Activated CD4-positive, alpha-beta T cell treated with anti-CD3 and anti-CD28 coated beads, Interleukin-2, amount 10 ng/mL, durations not matched to agents 7 days and 5 days (primary cell): ENCODE measurements around the gene MPC1. TPM values are rescaled to one million over a fixed set of nuclear protein-coding genes. Genes with fewer than 3 reads are reported as not detected.
"Not testable (repeated sequence)": the region's sequence is repeated elsewhere in the genome, so short reads cannot be mapped to it uniquely, and the experiment has no call there.

Source experiments
- CTCF ChIA-PET: fragments of 350-600 bp; sonication (Branson Sonifier 250); formaldehyde crosslinking; loops from one replicate; lab custom pipeline; 2021; ENCODE audit warnings: antibody characterized with exemption; lab: Charles Lee
- POLR2A ChIA-PET: fragments of 350-600 bp; sonication (Branson Sonifier 250); formaldehyde crosslinking; loops from one replicate; lab custom pipeline; 2021; ENCODE audit warnings: antibody characterized with exemption; lab: Charles Lee
- DNase-seq: peaks from one replicate; pipeline ENCODE4 v3.0.0-alpha.2; 2020
- H3K27ac Mint-ChIP-seq: one replicate; pipeline ENCODE4 v1.8.0; 2021; ENCODE audit warnings: mild to moderate bottlenecking, moderate library complexity, mixed read lengths
- H3K27me3 Mint-ChIP-seq: one replicate; pipeline ENCODE4 v1.8.0; 2021; ENCODE audit warnings: mixed read lengths
- H3K36me3 Mint-ChIP-seq: one replicate; pipeline ENCODE4 v1.8.0; 2021; ENCODE audit warnings: low read depth, mixed read lengths
- H3K4me1 Mint-ChIP-seq: one replicate; pipeline ENCODE4 v1.8.0; 2021; ENCODE audit warnings: mixed read lengths
- H3K4me3 Mint-ChIP-seq: one replicate; pipeline ENCODE4 v1.8.0; 2021; ENCODE audit warnings: mild to moderate bottlenecking, moderate library complexity, mixed read lengths
- H3K9me3 Mint-ChIP-seq: one replicate; pipeline ENCODE4 v1.8.0; 2021; ENCODE audit warnings: mixed read lengths
- total RNA-seq, 2 experiments: library from RNA; stranded (reverse); gene quantifications; one replicate each; pipeline ENCODE4 v1.2.3, GENCODE V29; 2021

Gene MPC1
- total RNA-seq, 2 experiments from 2014 or later, result 27.1 to 28.3 TPM

DNA sequence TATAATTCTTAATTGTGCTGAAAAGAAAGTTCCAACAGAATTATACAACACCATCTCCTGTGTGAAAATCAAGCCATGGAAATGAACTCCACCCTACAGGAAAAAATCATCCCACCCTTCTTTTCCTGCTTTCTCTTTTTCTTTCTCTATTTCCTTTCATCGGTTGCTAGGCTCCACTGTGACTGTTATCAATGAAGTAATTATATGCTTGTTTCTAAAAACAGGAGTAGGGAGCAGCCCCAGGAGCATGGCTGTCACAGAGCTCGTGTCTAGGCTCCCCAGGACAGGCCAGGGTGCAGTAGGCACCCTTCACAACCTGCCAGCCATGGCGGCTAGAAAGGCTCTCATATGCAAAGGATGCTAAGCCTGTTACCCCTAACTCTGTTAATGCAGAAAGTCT lies 13.0 kb downstream of the MPC1 start:
- Mint-ChIP-seq H3K27ac (no peak overlapping the region), H3K4me3 (no peak overlapping the region), H3K4me1 (peaks cover 4% of the 10 kb centered on the region), H3K27me3 (no peaks in the 10 kb centered on the region), H3K36me3 (no peaks in the 10 kb centered on the region), H3K9me3 (no peaks in the 10 kb centered on the region)
- ChIA-PET POLR2A (no interaction called here), CTCF (interaction anchor here (1.1 kb wide), 1 partner anchor 12 kb away, joined by 5 read pairs; no protein-coding TSS in a partner anchor)
- DNase-seq, result no peak

DNA sequence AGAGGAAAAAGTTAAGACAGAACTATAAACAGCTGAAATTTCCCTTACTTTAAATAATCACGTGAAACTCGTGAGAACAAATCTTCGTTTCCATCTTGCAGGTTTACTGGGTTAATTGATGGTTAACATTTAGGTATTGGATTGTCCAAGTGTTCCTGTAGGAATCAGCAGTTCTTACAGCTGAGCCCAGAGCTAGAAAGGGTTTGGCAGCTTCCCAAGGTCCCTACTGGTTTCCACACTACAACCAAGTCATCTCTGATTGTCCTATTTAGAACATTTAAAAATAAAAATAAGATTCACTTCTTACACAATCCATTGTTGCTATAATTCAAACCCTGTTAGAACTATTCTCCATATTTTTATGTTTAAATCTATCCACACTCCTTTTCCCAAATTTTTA lies 15.8 kb downstream of the MPC1 start:
- no peak for DNase-seq
- ChIA-PET CTCF (no interaction called here), POLR2A (no interaction called here)
- Mint-ChIP-seq H3K4me1 (peaks cover 4% of the 10 kb centered on the region), H3K9me3 (no peaks in the 10 kb centered on the region), H3K36me3 (no peaks in the 10 kb centered on the region), H3K4me3 (no peak overlapping the region), H3K27ac (no peak overlapping the region), H3K27me3 (no peaks in the 10 kb centered on the region)

GRCh38 chr6:166365806-166366205 lies 16.9 kb downstream of the MPC1 start:
- Mint-ChIP-seq H3K4me1 (peaks cover 4% of the 10 kb centered on the region), H3K27me3 (no peaks in the 10 kb centered on the region), H3K9me3 (no peaks in the 10 kb centered on the region), H3K4me3 (no peak overlapping the region), H3K36me3 (no peaks in the 10 kb centered on the region), H3K27ac (no peak overlapping the region)
- ChIA-PET POLR2A (no interaction called here), CTCF (no interaction called here)
- no peak for DNase-seq

- DNase-seq, result no peak
- no peaks in the 10 kb centered on the region for H3K9me3 Mint-ChIP-seq
- POLR2A ChIA-PET, result no interaction called here
- H3K4me3 Mint-ChIP-seq, result no peak overlapping the region
- no peaks in the 10 kb centered on the region for H3K36me3 Mint-ChIP-seq
- peaks cover 4% of the 10 kb centered on the region for H3K4me1 Mint-ChIP-seq
- peaks cover 1% of the 10 kb centered on the region for H3K27me3 Mint-ChIP-seq
- no peak overlapping the region for H3K27ac Mint-ChIP-seq
- CTCF ChIA-PET, result interaction anchor here (0.7 kb wide), 1 partner anchor 18 kb away, joined by 3 read pairs; no protein-coding TSS in a partner anchor
These were observed 17.5 kb downstream of the MPC1 start for GRCh38 chr6:166365221-166365620.

DNA sequence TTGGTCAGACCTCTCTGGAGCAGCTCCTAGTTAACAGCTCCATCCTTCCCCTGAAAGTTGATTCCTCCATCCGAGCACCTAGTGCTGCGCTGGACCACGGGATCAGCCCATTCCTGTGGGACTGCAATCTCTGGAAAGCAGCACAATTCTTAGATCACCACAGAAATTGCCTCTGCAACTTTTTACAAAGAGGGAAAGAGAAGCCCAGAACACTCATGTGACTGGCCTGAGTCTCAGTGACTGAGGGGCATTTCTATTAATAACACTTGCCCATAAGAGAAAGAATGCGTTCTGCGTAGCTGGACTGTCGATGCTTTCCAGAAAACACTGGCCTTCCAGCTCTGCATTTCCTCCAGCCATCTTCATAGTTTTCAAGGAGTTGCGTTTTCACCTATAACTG lies 18.3 kb downstream of the MPC1 start:
- Mint-ChIP-seq H3K4me1 (no peaks in the 10 kb centered on the region), H3K36me3 (no peaks in the 10 kb centered on the region), H3K9me3 (no peaks in the 10 kb centered on the region), H3K27ac (no peak overlapping the region), H3K4me3 (no peak overlapping the region), H3K27me3 (peaks cover 9% of the 10 kb centered on the region)
- DNase-seq, result no peak
- POLR2A ChIA-PET, result interaction anchor here (0.6 kb wide), 1 partner anchor 14 kb away, joined by 3 read pairs; no protein-coding TSS in a partner anchor
- CTCF ChIA-PET, result interaction anchor here (1.9 kb wide), 1 partner anchor 17 kb away, joined by 7 read pairs; no protein-coding TSS in a partner anchor

DNA sequence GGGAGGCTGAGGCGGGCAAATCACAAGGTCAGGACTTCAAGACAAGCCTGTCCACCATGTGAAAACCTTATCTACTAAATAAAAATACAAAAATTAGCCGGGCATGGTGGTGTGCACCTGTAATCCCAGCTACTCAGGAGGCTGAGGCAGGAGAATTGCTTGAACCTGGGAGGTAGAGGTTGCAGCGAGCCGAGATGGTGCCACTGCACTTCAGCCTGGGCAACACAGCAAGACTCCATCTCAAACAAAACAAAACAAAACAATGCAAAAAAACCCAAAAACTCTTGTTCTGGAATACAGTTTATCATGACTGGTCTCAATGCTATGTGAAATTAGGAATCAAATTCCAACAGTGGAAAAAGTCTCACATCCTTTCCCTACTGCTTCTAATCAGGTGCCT lies 20.3 kb downstream of the MPC1 start:
- CTCF ChIA-PET, result interaction anchor here (1.0 to 1.8 kb wide), 2 partner anchors 17 to 36 kb away, joined by 3 to 4 read pairs; no protein-coding TSS in a partner anchor
- H3K27ac Mint-ChIP-seq, H3K36me3 Mint-ChIP-seq, H3K9me3 Mint-ChIP-seq, DNase-seq, POLR2A ChIA-PET, H3K4me3 Mint-ChIP-seq, H3K4me1 Mint-ChIP-seq: not testable (repeated sequence)
- peaks cover 24% of the 10 kb centered on the region for H3K27me3 Mint-ChIP-seq

- no peak for DNase-seq
- H3K27ac Mint-ChIP-seq, result no peak overlapping the region
- CTCF ChIA-PET, result no interaction called here
- H3K4me3 Mint-ChIP-seq, result no peak overlapping the region
- peaks cover 6% of the 10 kb centered on the region for H3K9me3 Mint-ChIP-seq
- H3K36me3 Mint-ChIP-seq, result no peaks in the 10 kb centered on the region
- H3K4me1 Mint-ChIP-seq, result no peaks in the 10 kb centered on the region
- H3K27me3 Mint-ChIP-seq, result peaks cover 32% of the 10 kb centered on the region
- POLR2A ChIA-PET, result no interaction called here
These were observed 21.7 kb downstream of the MPC1 start for GRCh38 chr6:166361077-166361429.

GRCh38 chr6:166360243-166361076 lies 22.3 kb downstream of the MPC1 start:
- H3K27me3 Mint-ChIP-seq, result peaks cover 37% of the 10 kb centered on the region
- ChIA-PET CTCF (interaction anchor here (0.8 to 1.2 kb wide), 2 partner anchors 15 to 21 kb away, joined by 3 read pairs; no protein-coding TSS in a partner anchor), POLR2A (no interaction called here)
- H3K4me1 Mint-ChIP-seq, result no peaks in the 10 kb centered on the region
- no peak overlapping the region for H3K27ac Mint-ChIP-seq
- no peak for DNase-seq
- H3K36me3 Mint-ChIP-seq, result no peaks in the 10 kb centered on the region
- peaks cover 6% of the 10 kb centered on the region for H3K9me3 Mint-ChIP-seq
- H3K4me3 Mint-ChIP-seq, result no peak overlapping the region

- POLR2A ChIA-PET, result no interaction called here
- peaks cover 61% of the 10 kb centered on the region for H3K27me3 Mint-ChIP-seq
- CTCF ChIA-PET, result interaction anchor here (0.7 kb wide), 1 partner anchor 26 kb away, joined by 4 read pairs; no protein-coding TSS in a partner anchor
- H3K9me3 Mint-ChIP-seq, result peaks cover 9% of the 10 kb centered on the region
- DNase-seq, result no peak
- no peak overlapping the region for H3K27ac Mint-ChIP-seq
- H3K4me3 Mint-ChIP-seq, result no peak overlapping the region
- H3K4me1 Mint-ChIP-seq, result peaks cover 5% of the 10 kb centered on the region
- H3K36me3 Mint-ChIP-seq, result no peaks in the 10 kb centered on the region
These were observed 27.2 kb downstream of the MPC1 start for GRCh38 chr6:166355552-166355951.

- no peaks in the 10 kb centered on the region for H3K36me3 Mint-ChIP-seq
- H3K4me1 Mint-ChIP-seq, result peaks cover 5% of the 10 kb centered on the region
- DNase-seq, result no peak
- ChIA-PET POLR2A (no interaction called here), CTCF (interaction anchor here (0.7 kb wide), 1 partner anchor 27 kb away, joined by 4 read pairs; no protein-coding TSS in a partner anchor)
- peaks cover 61% of the 10 kb centered on the region for H3K27me3 Mint-ChIP-seq
- H3K27ac Mint-ChIP-seq, result no peak overlapping the region
- H3K4me3 Mint-ChIP-seq, result no peak overlapping the region
- peaks cover 9% of the 10 kb centered on the region for H3K9me3 Mint-ChIP-seq
These were observed 27.8 kb downstream of the MPC1 start for GRCh38 chr6:166354965-166355364.

DNA sequence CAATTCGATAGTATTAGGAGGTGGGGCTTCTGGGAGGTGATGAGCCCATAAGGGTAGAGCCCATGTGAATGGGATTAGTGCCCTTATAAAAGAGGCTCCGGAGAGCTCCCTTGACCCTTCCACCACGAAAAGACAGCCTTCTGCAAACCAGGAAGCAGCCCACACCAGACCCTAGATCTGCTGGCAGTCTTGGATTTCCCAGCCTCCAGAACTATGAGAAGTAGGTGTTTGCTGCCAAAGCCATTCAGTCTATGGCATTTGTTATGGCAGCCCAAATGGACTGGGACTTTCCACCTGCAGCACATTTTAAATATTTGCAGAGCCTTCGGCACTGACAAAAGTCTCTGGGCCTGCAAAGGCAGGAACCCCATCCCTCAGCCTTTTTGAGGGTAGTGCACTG lies 28.6 kb downstream of the MPC1 start:
- ChIA-PET POLR2A (no interaction called here), CTCF (no interaction called here)
- no peak overlapping the region for H3K4me3 Mint-ChIP-seq
- H3K9me3 Mint-ChIP-seq, result peaks cover 16% of the 10 kb centered on the region
- DNase-seq, result no peak
- peaks cover 1% of the 10 kb centered on the region for H3K36me3 Mint-ChIP-seq
- H3K27ac Mint-ChIP-seq, result no peak overlapping the region
- H3K4me1 Mint-ChIP-seq, result peaks cover 5% of the 10 kb centered on the region
- peaks cover 60% of the 10 kb centered on the region for H3K27me3 Mint-ChIP-seq

DNA sequence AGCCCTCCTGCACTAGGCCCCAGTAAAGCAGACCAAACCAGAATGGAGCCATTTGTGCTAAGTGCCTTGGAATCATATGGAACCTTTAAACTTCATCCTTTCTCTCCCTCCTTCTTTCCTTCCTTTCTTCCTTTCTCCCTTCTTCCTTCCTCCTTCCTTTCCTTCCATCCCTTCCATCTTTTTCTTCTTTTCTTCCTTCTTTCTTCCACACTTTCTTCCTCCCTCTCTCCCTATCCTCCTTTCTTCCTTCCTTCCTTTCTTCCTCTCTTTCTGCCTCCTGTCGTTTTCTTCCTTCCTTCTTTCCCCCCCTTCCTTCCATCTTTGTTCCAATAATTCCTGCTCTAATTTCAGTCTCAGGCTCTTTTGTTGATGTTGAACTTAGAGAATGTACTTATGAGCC lies 29.2 kb downstream of the MPC1 start:
- Mint-ChIP-seq H3K4me3 (no peak overlapping the region), H3K36me3 (peaks cover 3% of the 10 kb centered on the region), H3K4me1 (peaks cover 5% of the 10 kb centered on the region), H3K27ac (no peak overlapping the region), H3K27me3 (peaks cover 58% of the 10 kb centered on the region), H3K9me3 (peaks cover 17% of the 10 kb centered on the region)
- CTCF ChIA-PET, result no interaction called here
- DNase-seq, result no peak
- POLR2A ChIA-PET, result no interaction called here

DNA sequence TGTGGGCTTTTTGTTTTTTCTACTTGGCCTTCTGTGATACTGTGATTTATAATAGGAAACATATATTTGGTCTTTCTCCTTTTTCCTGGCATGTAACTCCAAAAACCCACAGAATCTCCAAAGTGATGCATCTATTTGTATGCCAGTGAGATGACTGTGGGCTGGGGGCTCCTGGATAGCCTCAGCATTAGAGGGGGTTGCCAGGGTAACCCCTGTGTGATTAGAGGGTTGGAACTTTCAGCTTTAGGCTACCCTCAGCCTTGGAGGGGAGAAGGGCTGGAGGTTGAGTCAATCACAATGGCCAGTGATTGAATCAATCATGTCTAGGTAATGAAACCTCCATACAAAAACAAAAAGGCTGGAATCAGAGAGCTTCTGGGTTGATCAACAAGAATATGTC lies 29.8 kb downstream of the MPC1 start:
- Mint-ChIP-seq H3K27ac (no peak overlapping the region), H3K9me3 (peaks cover 12% of the 10 kb centered on the region), H3K4me3 (no peak overlapping the region), H3K36me3 (peaks cover 3% of the 10 kb centered on the region), H3K4me1 (peaks cover 5% of the 10 kb centered on the region), H3K27me3 (peaks cover 57% of the 10 kb centered on the region)
- POLR2A ChIA-PET, result no interaction called here
- CTCF ChIA-PET, result no interaction called here
- DNase-seq, result no peak
